Measurements from ENCODE around the gene ITCH. TPM values are rescaled to one million over a fixed set of nuclear protein-coding genes. Genes with fewer than 3 reads are reported as not detected.

ITCH gene
- polyA plus RNA-seq, 3 donors, result 13.3 to 26.6 (median 19.9) TPM

- H3K9me3 ChIP-seq (replicated peaks in 1 of 2; ENCODE audit: control insufficient read depth in 1 of 2, insufficient read depth in 1 of 2, low read length in 2 of 2), result no peaks in the 10 kb centered on the region
- H3K9me3 Mint-ChIP-seq, result peaks cover 0 to 2% (median 0%) of the 10 kb centered on the region in 7 donors
- H3K4me3 ChIP-seq (replicated peaks in 1 of 3; ENCODE audit: low read depth in 2 of 3, low read length in 3 of 3), result no peak overlapping the region
- intact Hi-C loops (cut with micrococcal nuclease), result loop anchor here in 1 of 2 donors (5.0 kb wide), 1 partner anchor 169 kb away; no protein-coding TSS in a partner anchor
- no peaks in the 10 kb centered on the region for H3K79me2 ChIP-seq (ENCODE audit: insufficient read depth, low read length)
- no peak overlapping the region for H2AFZ ChIP-seq (ENCODE audit: insufficient read depth, low read depth, low read length, poor library complexity, severe bottlenecking)
- H3K27me3 ChIP-seq (ENCODE audit: control insufficient read depth in 2 of 2, insufficient read depth in 2 of 2, low read length in 2 of 2), result peaks cover 0 to 3% of the 10 kb centered on the region in 2 donors
- H3K27ac Mint-ChIP-seq, result no peak overlapping the region
- no peak for DNase-seq
- no peak overlapping the region for H3K4me2 ChIP-seq (replicated peaks; ENCODE audit: extremely low read depth, low read length, poor library complexity, severe bottlenecking)
- H3K4me3 Mint-ChIP-seq, result no peak overlapping the region
- peaks cover 8% of the 10 kb centered on the region for H3K4me1 Mint-ChIP-seq
- H4K20me1 ChIP-seq (ENCODE audit: insufficient read depth, low read length), result peaks cover 5% of the 10 kb centered on the region
- peaks cover 9 to 21% (median 10%) of the 10 kb centered on the region in 3 donors for H3K27me3 Mint-ChIP-seq (ENCODE audit: low read depth in 3 of 3)
- no peak overlapping the region for H3K27ac ChIP-seq (ENCODE audit: low read depth in 1 of 2, low read length in 2 of 2)
- peaks cover 6 to 9% of the 10 kb centered on the region in 2 donors for H3K4me1 ChIP-seq (ENCODE audit: control insufficient read depth in 1 of 2, insufficient read depth in 2 of 2, low read length in 2 of 2)
- peaks cover 27 to 39% of the 10 kb centered on the region in 2 donors for H3K36me3 Mint-ChIP-seq
- 95% methylated on average over 9 of the region's 12 CpGs for WGBS (ENCODE audit: insufficient coverage)
- TF ChIP-seq CTCF (IDR thresholded peaks at IDR 0.05), result no peak
- no peak overlapping the region for H3K9ac ChIP-seq (ENCODE audit: insufficient read depth, low read length, poor library complexity, severe bottlenecking)
- H3K36me3 ChIP-seq (replicated peaks in 1 of 2; ENCODE audit: control insufficient read depth in 1 of 2, insufficient read depth in 2 of 2, low read length in 2 of 2), result peaks cover 22 to 40% of the 10 kb centered on the region in 2 donors
These were observed 180.5 kb downstream of the ITCH start for GRCh38 chr20:34543463-34544056.

GRCh38 chr20:34544109-34544796 lies 181.2 kb downstream of the ITCH start:
- Histone ChIP-seq H3K9me3 (replicated peaks in 1 of 2; ENCODE audit: control insufficient read depth in 1 of 2, insufficient read depth in 1 of 2, low read length in 2 of 2) (no peaks in the 10 kb centered on the region), H3K27me3 (ENCODE audit: control insufficient read depth in 2 of 2, insufficient read depth in 2 of 2, low read length in 2 of 2) (peaks cover 0 to 3% of the 10 kb centered on the region in 2 donors), H3K27ac (ENCODE audit: low read depth in 1 of 2, low read length in 2 of 2) (no peak overlapping the region), H3K36me3 (replicated peaks in 1 of 2; ENCODE audit: control insufficient read depth in 1 of 2, insufficient read depth in 2 of 2, low read length in 2 of 2) (peaks cover 22 to 33% of the 10 kb centered on the region in 2 donors), H2AFZ (ENCODE audit: insufficient read depth, low read depth, low read length, poor library complexity, severe bottlenecking) (peak overlapping the region; percentile 41), H3K79me2 (ENCODE audit: insufficient read depth, low read length) (no peaks in the 10 kb centered on the region), H3K9ac (ENCODE audit: insufficient read depth, low read length, poor library complexity, severe bottlenecking) (peak overlapping the region; percentile 15), H3K4me3 (replicated peaks in 1 of 3; ENCODE audit: low read depth in 2 of 3, low read length in 3 of 3) (peak overlapping the region in 1 of 3 experiments; percentile 54), H3K4me2 (replicated peaks; ENCODE audit: extremely low read depth, low read length, poor library complexity, severe bottlenecking) (peak overlapping the region; percentile 55), H3K4me1 (ENCODE audit: control insufficient read depth in 1 of 2, insufficient read depth in 2 of 2, low read length in 2 of 2) (peaks cover 6 to 9% of the 10 kb centered on the region in 2 donors), H4K20me1 (ENCODE audit: insufficient read depth, low read length) (no peaks in the 10 kb centered on the region)
- Mint-ChIP-seq H3K4me3 (peak overlapping the region; percentile 61 to 84), H3K9me3 (peaks cover 0 to 2% (median 0%) of the 10 kb centered on the region in 7 donors), H3K36me3 (peaks cover 26 to 35% of the 10 kb centered on the region in 2 donors), H3K27ac (peak overlapping the region in 1 of 7 donors; percentile 27), H3K4me1 (peaks cover 10% of the 10 kb centered on the region), H3K27me3 (ENCODE audit: low read depth in 3 of 3) (peaks cover 9 to 21% (median 10%) of the 10 kb centered on the region in 3 donors)
- intact Hi-C loops (cut with micrococcal nuclease), result loop anchor here in 1 of 2 donors (5.0 kb wide), 1 partner anchor 168 kb away; no protein-coding TSS in a partner anchor
- DNase-seq, result no peak
- TF ChIP-seq CTCF (IDR thresholded peaks at IDR 0.05), result no peak
- 1% methylated on average over 13 of the region's 19 CpGs for WGBS (ENCODE audit: insufficient coverage)
